K562 (cell line): ENCODE measurements around the gene TRIM36. TPM values are rescaled to one million over a fixed set of nuclear protein-coding genes. Genes with fewer than 3 reads are reported as not detected.

Experiments
- RFX1 ChIP-seq: fragments of 450-650 bp; IDR thresholded peaks from 2 replicates; pipeline ENCODE4 v1.6.1; 2016; ENCODE audit warnings: mild to moderate bottlenecking, moderate library complexity
- STAT5B ChIP-seq: fragments of 250-450 bp; sonication (Bioruptor Pico); IDR thresholded peaks from 2 replicates; pipeline ENCODE4 v1.8.0; 2021; ENCODE audit warnings: mild to moderate bottlenecking, inconsistent platforms
- ZFX ChIP-seq: sonication (generic); formaldehyde crosslinking; IDR thresholded peaks from 2 replicates; pipeline ENCODE4 v1.8.0; 2022; ENCODE audit warnings: mild to moderate bottlenecking, missing genetic modification reagents, moderate library complexity
- ZNF134 ChIP-seq: fragments of 250-450 bp; sonication (Bioruptor Pico); conservative IDR thresholded peaks from 2 replicates; pipeline ENCODE4 v1.4.0; 2020
- polyA plus RNA-seq, 8 experiments: library from polyadenylated mRNA; depleted of rRNA in 4 of 8; stranded (reverse) in 5 of 8; unstranded in 3 of 8; fragments of >200 nt; fragmentation: Nextera tagmentation in 2 of 8; fragmentation: Illumina TruSeq in 1 of 8; extraction: Ambion mirVana in 2 of 8; extraction: Trizol in 1 of 8; gene quantifications; 2 replicates each; pipeline versions ENCODE4 v1.2.1 to v1.2.3, GENCODE V29; 2011 to 2014; ENCODE audit warnings: inconsistent platforms in 1 of 8, missing spikeins in 1 of 8
- total RNA-seq, 7 experiments: library from RNA; depleted of rRNA in 6 of 7; stranded (reverse); fragments of >200 nt in 6 of 7; fragmentation: Illumina TruSeq in 2 of 7; extraction: Trizol in 2 of 7; gene quantifications; 2 replicates each; pipeline versions ENCODE4 v1.2.1 to v1.2.3, GENCODE V29; 2011 to 2021; ENCODE audit warnings: low replicate concordance in 1 of 7
- TF ChIP-seq, protein P1 (sequence below): sonication (generic); formaldehyde crosslinking; IDR thresholded peaks from 2 replicates; pipeline ENCODE4 v1.8.0; 2022; ENCODE audit warnings: missing genetic modification reagents, mild to moderate bottlenecking, borderline replicate concordance
- TF ChIP-seq, protein P2 (sequence below): fragments of 450-650 bp; IDR thresholded peaks from 2 replicates; pipeline ENCODE4 v1.6.1; 2016; ENCODE audit warnings: mild to moderate bottlenecking, moderate library complexity
- TF ChIP-seq, protein P3 (sequence below): sonication (generic); formaldehyde crosslinking; IDR thresholded peaks from 2 replicates; pipeline ENCODE4 v1.8.0; 2022; ENCODE audit warnings: mild to moderate bottlenecking, missing genetic modification reagents

TRIM36 gene
- total and polyA plus RNA-seq, 9 of the 15 experiments (the other 6 are each of a cell fraction or from before 2014, with no cell fraction given) = 0.10 to 0.71 (median 0.31) TPM

DNA sequence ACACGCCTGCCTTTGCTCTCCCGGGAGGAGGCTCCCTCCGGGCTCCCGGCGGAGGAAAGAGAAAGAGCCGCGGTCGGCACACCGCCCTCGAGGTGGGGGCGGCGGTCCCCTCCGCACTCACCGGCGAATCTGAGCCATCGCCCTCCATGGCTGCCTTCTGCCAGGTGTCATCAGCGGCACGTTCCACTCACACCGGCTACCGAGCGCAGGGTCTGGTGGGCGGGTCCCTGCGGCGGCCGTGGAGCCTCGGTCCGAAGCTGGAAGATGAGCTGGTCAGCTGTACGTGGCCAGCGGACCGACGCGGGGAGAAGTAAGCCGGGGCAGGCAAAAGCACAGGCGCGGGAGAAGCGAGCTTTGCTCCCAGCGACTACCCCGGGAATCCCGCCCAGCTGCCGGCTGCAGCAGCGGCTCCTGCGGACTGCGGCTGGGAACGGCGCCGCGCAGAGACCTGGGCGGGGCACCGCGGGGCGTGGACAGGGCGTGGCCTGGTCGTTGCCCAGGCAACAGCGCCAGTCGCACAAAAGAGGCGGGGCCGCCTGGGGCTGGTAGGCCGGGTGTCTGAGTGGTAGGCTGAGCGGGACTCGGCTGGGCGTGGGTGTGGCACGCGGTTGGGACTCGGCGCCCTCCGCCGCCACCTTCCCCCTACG is at the start of gene TRIM36 (continued):
- TF ChIP-seq, protein P1, sequence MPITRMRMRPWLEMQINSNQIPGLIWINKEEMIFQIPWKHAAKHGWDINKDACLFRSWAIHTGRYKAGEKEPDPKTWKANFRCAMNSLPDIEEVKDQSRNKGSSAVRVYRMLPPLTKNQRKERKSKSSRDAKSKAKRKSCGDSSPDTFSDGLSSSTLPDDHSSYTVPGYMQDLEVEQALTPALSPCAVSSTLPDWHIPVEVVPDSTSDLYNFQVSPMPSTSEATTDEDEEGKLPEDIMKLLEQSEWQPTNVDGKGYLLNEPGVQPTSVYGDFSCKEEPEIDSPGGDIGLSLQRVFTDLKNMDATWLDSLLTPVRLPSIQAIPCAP (CRISPR knock-in tag) = 0 out of 2 replicates have a peak, but pooled peaks have one; percentile 47
- TF ChIP-seq RFX1 (peak; percentile 94), ZNF134 (no peak), STAT5B (CRISPR knock-in tag) (no peak), ZFX (CRISPR knock-in tag) (peak; percentile 49)
- TF ChIP-seq, protein P2, sequence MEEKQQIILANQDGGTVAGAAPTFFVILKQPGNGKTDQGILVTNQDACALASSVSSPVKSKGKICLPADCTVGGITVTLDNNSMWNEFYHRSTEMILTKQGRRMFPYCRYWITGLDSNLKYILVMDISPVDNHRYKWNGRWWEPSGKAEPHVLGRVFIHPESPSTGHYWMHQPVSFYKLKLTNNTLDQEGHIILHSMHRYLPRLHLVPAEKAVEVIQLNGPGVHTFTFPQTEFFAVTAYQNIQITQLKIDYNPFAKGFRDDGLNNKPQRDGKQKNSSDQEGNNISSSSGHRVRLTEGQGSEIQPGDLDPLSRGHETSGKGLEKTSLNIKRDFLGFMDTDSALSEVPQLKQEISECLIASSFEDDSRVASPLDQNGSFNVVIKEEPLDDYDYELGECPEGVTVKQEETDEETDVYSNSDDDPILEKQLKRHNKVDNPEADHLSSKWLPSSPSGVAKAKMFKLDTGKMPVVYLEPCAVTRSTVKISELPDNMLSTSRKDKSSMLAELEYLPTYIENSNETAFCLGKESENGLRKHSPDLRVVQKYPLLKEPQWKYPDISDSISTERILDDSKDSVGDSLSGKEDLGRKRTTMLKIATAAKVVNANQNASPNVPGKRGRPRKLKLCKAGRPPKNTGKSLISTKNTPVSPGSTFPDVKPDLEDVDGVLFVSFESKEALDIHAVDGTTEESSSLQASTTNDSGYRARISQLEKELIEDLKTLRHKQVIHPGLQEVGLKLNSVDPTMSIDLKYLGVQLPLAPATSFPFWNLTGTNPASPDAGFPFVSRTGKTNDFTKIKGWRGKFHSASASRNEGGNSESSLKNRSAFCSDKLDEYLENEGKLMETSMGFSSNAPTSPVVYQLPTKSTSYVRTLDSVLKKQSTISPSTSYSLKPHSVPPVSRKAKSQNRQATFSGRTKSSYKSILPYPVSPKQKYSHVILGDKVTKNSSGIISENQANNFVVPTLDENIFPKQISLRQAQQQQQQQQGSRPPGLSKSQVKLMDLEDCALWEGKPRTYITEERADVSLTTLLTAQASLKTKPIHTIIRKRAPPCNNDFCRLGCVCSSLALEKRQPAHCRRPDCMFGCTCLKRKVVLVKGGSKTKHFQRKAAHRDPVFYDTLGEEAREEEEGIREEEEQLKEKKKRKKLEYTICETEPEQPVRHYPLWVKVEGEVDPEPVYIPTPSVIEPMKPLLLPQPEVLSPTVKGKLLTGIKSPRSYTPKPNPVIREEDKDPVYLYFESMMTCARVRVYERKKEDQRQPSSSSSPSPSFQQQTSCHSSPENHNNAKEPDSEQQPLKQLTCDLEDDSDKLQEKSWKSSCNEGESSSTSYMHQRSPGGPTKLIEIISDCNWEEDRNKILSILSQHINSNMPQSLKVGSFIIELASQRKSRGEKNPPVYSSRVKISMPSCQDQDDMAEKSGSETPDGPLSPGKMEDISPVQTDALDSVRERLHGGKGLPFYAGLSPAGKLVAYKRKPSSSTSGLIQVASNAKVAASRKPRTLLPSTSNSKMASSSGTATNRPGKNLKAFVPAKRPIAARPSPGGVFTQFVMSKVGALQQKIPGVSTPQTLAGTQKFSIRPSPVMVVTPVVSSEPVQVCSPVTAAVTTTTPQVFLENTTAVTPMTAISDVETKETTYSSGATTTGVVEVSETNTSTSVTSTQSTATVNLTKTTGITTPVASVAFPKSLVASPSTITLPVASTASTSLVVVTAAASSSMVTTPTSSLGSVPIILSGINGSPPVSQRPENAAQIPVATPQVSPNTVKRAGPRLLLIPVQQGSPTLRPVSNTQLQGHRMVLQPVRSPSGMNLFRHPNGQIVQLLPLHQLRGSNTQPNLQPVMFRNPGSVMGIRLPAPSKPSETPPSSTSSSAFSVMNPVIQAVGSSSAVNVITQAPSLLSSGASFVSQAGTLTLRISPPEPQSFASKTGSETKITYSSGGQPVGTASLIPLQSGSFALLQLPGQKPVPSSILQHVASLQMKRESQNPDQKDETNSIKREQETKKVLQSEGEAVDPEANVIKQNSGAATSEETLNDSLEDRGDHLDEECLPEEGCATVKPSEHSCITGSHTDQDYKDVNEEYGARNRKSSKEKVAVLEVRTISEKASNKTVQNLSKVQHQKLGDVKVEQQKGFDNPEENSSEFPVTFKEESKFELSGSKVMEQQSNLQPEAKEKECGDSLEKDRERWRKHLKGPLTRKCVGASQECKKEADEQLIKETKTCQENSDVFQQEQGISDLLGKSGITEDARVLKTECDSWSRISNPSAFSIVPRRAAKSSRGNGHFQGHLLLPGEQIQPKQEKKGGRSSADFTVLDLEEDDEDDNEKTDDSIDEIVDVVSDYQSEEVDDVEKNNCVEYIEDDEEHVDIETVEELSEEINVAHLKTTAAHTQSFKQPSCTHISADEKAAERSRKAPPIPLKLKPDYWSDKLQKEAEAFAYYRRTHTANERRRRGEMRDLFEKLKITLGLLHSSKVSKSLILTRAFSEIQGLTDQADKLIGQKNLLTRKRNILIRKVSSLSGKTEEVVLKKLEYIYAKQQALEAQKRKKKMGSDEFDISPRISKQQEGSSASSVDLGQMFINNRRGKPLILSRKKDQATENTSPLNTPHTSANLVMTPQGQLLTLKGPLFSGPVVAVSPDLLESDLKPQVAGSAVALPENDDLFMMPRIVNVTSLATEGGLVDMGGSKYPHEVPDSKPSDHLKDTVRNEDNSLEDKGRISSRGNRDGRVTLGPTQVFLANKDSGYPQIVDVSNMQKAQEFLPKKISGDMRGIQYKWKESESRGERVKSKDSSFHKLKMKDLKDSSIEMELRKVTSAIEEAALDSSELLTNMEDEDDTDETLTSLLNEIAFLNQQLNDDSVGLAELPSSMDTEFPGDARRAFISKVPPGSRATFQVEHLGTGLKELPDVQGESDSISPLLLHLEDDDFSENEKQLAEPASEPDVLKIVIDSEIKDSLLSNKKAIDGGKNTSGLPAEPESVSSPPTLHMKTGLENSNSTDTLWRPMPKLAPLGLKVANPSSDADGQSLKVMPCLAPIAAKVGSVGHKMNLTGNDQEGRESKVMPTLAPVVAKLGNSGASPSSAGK = peak; percentile 87
- TF ChIP-seq, protein P3, sequence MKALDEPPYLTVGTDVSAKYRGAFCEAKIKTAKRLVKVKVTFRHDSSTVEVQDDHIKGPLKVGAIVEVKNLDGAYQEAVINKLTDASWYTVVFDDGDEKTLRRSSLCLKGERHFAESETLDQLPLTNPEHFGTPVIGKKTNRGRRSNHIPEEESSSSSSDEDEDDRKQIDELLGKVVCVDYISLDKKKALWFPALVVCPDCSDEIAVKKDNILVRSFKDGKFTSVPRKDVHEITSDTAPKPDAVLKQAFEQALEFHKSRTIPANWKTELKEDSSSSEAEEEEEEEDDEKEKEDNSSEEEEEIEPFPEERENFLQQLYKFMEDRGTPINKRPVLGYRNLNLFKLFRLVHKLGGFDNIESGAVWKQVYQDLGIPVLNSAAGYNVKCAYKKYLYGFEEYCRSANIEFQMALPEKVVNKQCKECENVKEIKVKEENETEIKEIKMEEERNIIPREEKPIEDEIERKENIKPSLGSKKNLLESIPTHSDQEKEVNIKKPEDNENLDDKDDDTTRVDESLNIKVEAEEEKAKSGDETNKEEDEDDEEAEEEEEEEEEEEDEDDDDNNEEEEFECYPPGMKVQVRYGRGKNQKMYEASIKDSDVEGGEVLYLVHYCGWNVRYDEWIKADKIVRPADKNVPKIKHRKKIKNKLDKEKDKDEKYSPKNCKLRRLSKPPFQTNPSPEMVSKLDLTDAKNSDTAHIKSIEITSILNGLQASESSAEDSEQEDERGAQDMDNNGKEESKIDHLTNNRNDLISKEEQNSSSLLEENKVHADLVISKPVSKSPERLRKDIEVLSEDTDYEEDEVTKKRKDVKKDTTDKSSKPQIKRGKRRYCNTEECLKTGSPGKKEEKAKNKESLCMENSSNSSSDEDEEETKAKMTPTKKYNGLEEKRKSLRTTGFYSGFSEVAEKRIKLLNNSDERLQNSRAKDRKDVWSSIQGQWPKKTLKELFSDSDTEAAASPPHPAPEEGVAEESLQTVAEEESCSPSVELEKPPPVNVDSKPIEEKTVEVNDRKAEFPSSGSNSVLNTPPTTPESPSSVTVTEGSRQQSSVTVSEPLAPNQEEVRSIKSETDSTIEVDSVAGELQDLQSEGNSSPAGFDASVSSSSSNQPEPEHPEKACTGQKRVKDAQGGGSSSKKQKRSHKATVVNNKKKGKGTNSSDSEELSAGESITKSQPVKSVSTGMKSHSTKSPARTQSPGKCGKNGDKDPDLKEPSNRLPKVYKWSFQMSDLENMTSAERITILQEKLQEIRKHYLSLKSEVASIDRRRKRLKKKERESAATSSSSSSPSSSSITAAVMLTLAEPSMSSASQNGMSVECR (CRISPR knock-in tag) = 0 out of 2 replicates have a peak, but pooled peaks have one; percentile 10
